Left ventricle myocardium inferior (tissue), 1 donor: Measurements from ENCODE around the gene GGA3. TPM values are rescaled to one million over a fixed set of nuclear protein-coding genes. Genes with fewer than 3 reads are reported as not detected.

ENCODE experiments used
- DNase-seq: peaks from one replicate; pipeline ENCODE4 v3.0.0-alpha.2; 2020
- H3K27ac ChIP-seq: fragments of 200-600 bp; replicated peaks from 2 replicates; pipeline ENCODE4 v1.8.0; 2021
- H3K27me3 ChIP-seq: fragments of 200-600 bp; 2 replicates; pipeline ENCODE4 v1.8.0; 2021; ENCODE audit warnings: low read depth
- H3K36me3 ChIP-seq: fragments of 200-600 bp; 2 replicates; pipeline ENCODE4 v1.8.0; 2021
- H3K4me1 ChIP-seq: fragments of 200-600 bp; 2 replicates; pipeline ENCODE4 v1.8.0; 2021
- H3K4me3 ChIP-seq: fragments of 200-600 bp; 2 replicates; pipeline ENCODE4 v1.8.0; 2021; ENCODE audit warnings: mild to moderate bottlenecking, moderate library complexity
- H3K9me3 ChIP-seq: fragments of 200-600 bp; replicated peaks from 2 replicates; pipeline ENCODE4 v1.8.0; 2021
- CTCF ChIP-seq: fragments of 200-600 bp; IDR thresholded peaks from 2 replicates; pipeline ENCODE4 v1.8.0; 2021; ENCODE audit warnings: antibody characterized with exemption, mild to moderate bottlenecking, borderline replicate concordance
- intact Hi-C: fragments of 100-400 bp; cut with micrococcal nuclease; formaldehyde crosslinking; loops from one replicate; pipeline ENCODE4 v1.11.0; 2022
- total RNA-seq: library from RNA; stranded (reverse); fragmentation: NEBNext Ultra II Directional; extraction: Animal tissue kit (Norgen Biotek cat#: 25700); gene quantifications from one replicate; pipeline ENCODE4 v1.2.1, GENCODE V29; 2021
- donor health status: DM: no; HTN: yes; CAD: no; lungs with severe emphysema.

GGA3 gene
- total RNA-seq, 1 donor from 2014 or later = 18.8 TPM

GRCh38 chr17:75244133-75244866 is 17.1 kb downstream of the GGA3 start:
- H3K36me3 ChIP-seq = peaks cover 75% of the 10 kb centered on the region
- DNase-seq = no peak
- no peak overlapping the region for H3K27ac ChIP-seq
- no peak overlapping the region for H3K4me3 ChIP-seq
- H3K27me3 ChIP-seq = no peaks in the 10 kb centered on the region
- H3K9me3 ChIP-seq = no peaks in the 10 kb centered on the region
- intact Hi-C loops = no loop called here
- no peak for TF ChIP-seq CTCF
- H3K4me1 ChIP-seq = peaks cover 19% of the 10 kb centered on the region

GRCh38 chr17:75242461-75243042 is 18.9 kb downstream of the GGA3 start:
- H3K27me3 ChIP-seq = no peaks in the 10 kb centered on the region
- no peak for DNase-seq
- no peak overlapping the region for H3K27ac ChIP-seq
- no peak for TF ChIP-seq CTCF
- peaks cover 31% of the 10 kb centered on the region for H3K4me1 ChIP-seq
- no peaks in the 10 kb centered on the region for H3K9me3 ChIP-seq
- intact Hi-C loops = no loop called here
- no peak overlapping the region for H3K4me3 ChIP-seq
- H3K36me3 ChIP-seq = peaks cover 90% of the 10 kb centered on the region

- Histone ChIP-seq H3K27me3 (no peaks in the 10 kb centered on the region), H3K4me1 (peaks cover 36% of the 10 kb centered on the region), H3K9me3 (no peaks in the 10 kb centered on the region), H3K27ac (no peak overlapping the region), H3K4me3 (no peak overlapping the region), H3K36me3 (peaks cover 96% of the 10 kb centered on the region)
- no peak for TF ChIP-seq CTCF
- no peak for DNase-seq
- intact Hi-C loops = no loop called here
Measured at GRCh38 chr17:75241996-75242460, 19.4 kb downstream of the GGA3 start.

- Histone ChIP-seq H3K4me3 (no peak overlapping the region), H3K9me3 (no peaks in the 10 kb centered on the region), H3K4me1 (peaks cover 42% of the 10 kb centered on the region), H3K27me3 (no peaks in the 10 kb centered on the region), H3K27ac (no peak overlapping the region), H3K36me3 (peaks cover 98% of the 10 kb centered on the region)
- DNase-seq = no peak
- intact Hi-C loops = no loop called here
- TF ChIP-seq CTCF = no peak
Measured at GRCh38 chr17:75241502-75241901, 19.9 kb downstream of the GGA3 start.

- Histone ChIP-seq H3K4me1 (peaks cover 44% of the 10 kb centered on the region), H3K27ac (no peak overlapping the region), H3K4me3 (no peak overlapping the region), H3K36me3 (peaks cover 98% of the 10 kb centered on the region), H3K27me3 (no peaks in the 10 kb centered on the region), H3K9me3 (no peaks in the 10 kb centered on the region)
- DNase-seq = no peak
- TF ChIP-seq CTCF = no peak
- intact Hi-C loops = no loop called here
Measured at GRCh38 chr17:75241143-75241430, 20.3 kb downstream of the GGA3 start.
